ENCODE measurements around the gene KPNA6.
"Not testable (repeated sequence)": the region's sequence is repeated elsewhere in the genome, so short reads cannot be mapped to it uniquely, and the experiment has no call there.

KPNA6 gene

GRCh38 chr1:32107742-32108661 lies at the start of gene KPNA6:
KPNA6 (plus strand) TSS chr1:32108056; CDS start chr1:32108131, 75 bp downstream.
- TF ChIP-seq POLR2A (IDR thresholded peaks at IDR 0.05; ENCODE audit: low read depth, low read length) = peak; percentile 60
- FAIRE-seq (peak; percentile 86), DNase-seq (ENCODE audit: insufficient read length, low spot score) (peak; percentile 67)

- TF ChIP-seq POLR2A (IDR thresholded peaks at IDR 0.05; ENCODE audit: low read depth, low read length) = no peak
These were observed 46.9 kb upstream of the KPNA6 start for GRCh38 chr1:32060914-32061313.

GRCh38 chr1:32062867-32063230 lies 45.0 kb upstream of the KPNA6 start:
- TF ChIP-seq POLR2A (IDR thresholded peaks at IDR 0.05; ENCODE audit: low read depth, low read length) = no peak
- DNase-seq (ENCODE audit: insufficient read length, low spot score) (no peak), FAIRE-seq (no peak)

More at GRCh38 chr1:32060914-32061313, 46.9 kb upstream of the KPNA6 start:
- FAIRE-seq (no peak), DNase-seq (ENCODE audit: insufficient read length, low spot score) (no peak)

GRCh38 chr1:32063261-32063681 lies 44.6 kb upstream of the KPNA6 start:
- no peak for TF ChIP-seq POLR2A (IDR thresholded peaks at IDR 0.05; ENCODE audit: low read depth, low read length)
- DNase-seq (ENCODE audit: insufficient read length, low spot score) (no peak), FAIRE-seq (peak; percentile 11)

- not testable (repeated sequence) for DNase-seq (ENCODE audit: insufficient read length, low spot score); FAIRE-seq
These were observed 42.0 kb upstream of the KPNA6 start for GRCh38 chr1:32065613-32066488.

- DNase-seq (ENCODE audit: insufficient read length, low spot score) (no peak), FAIRE-seq (peak; percentile 88)
- TF ChIP-seq POLR2A (IDR thresholded peaks at IDR 0.05; ENCODE audit: low read depth, low read length) = no peak
These were observed 41.4 kb upstream of the KPNA6 start for GRCh38 chr1:32066489-32066873.

GRCh38 chr1:32068957-32069588 lies 38.8 kb upstream of the KPNA6 start:
- no peak for TF ChIP-seq POLR2A (IDR thresholded peaks at IDR 0.05; ENCODE audit: low read depth, low read length)
- FAIRE-seq (no peak), DNase-seq (ENCODE audit: insufficient read length, low spot score) (no peak)

GRCh38 chr1:32071758-32072621 lies 35.9 kb upstream of the KPNA6 start:
- DNase-seq (ENCODE audit: insufficient read length, low spot score) (peak; percentile 45), FAIRE-seq (no peak)
- no peak for TF ChIP-seq POLR2A (IDR thresholded peaks at IDR 0.05; ENCODE audit: low read depth, low read length)

- DNase-seq (ENCODE audit: insufficient read length, low spot score) = peak; percentile 80
- peak; percentile 63 for TF ChIP-seq POLR2A (IDR thresholded peaks at IDR 0.05; ENCODE audit: low read depth, low read length)
- no peak for FAIRE-seq
These were observed 35.1 kb upstream of the KPNA6 start, which contains the start of gene TMEM39B for GRCh38 chr1:32072622-32073298. TMEM39B (plus strand) TSS chr1:32072939; CDS start chr1:32073048, 109 bp downstream.

GRCh38 chr1:32073299-32074229 lies 34.3 kb upstream of the KPNA6 start:
- no peak for FAIRE-seq
- no peak for TF ChIP-seq POLR2A (IDR thresholded peaks at IDR 0.05; ENCODE audit: low read depth, low read length)
- no peak for DNase-seq (ENCODE audit: insufficient read length, low spot score)

GRCh38 chr1:32074841-32075240 lies 33.0 kb upstream of the KPNA6 start:
- FAIRE-seq (no peak), DNase-seq (ENCODE audit: insufficient read length, low spot score) (no peak)
- no peak for TF ChIP-seq POLR2A (IDR thresholded peaks at IDR 0.05; ENCODE audit: low read depth, low read length)

All from H54 (cell line).